ENCODE data around the gene DDX17. TPM values are rescaled to one million over a fixed set of nuclear protein-coding genes. Genes with fewer than 3 reads are reported as not detected.

DDX17 gene
- total RNA-seq, 1 experiment from 2014 or later: 529 TPM

- Histone ChIP-seq H3K14ac (ENCODE audit: insufficient read depth, low read length) (no peak overlapping the region), H3K79me2 (ENCODE audit: insufficient read depth, low read length) (no peaks in the 10 kb centered on the region), H3K23ac (ENCODE audit: insufficient read length, low read depth, low read length) (no peak overlapping the region), H4K5ac (ENCODE audit: insufficient read length, low read depth, low read length) (no peak overlapping the region), H3K56ac (ENCODE audit: insufficient read length, low read depth, low read length) (no peak overlapping the region), H4K8ac (replicated peaks; ENCODE audit: insufficient read length, low read depth, low read length) (no peak overlapping the region), H3K23me2 (ENCODE audit: insufficient read length, low read depth, low read length, poor library complexity, severe bottlenecking) (peaks cover 5% of the 10 kb centered on the region), H3K27me3 (ENCODE audit: insufficient read depth, low read length) (peaks cover 6% of the 10 kb centered on the region; the same call in 1 of the 2 replicates), H2BK12ac (ENCODE audit: insufficient read length, low read depth, low read length) (no peak overlapping the region), H3K79me1 (ENCODE audit: insufficient read depth, low read depth, low read length, poor library complexity, severe bottlenecking) (no peaks in the 10 kb centered on the region), H4K91ac (ENCODE audit: insufficient read length, low read depth, low read length) (no peak overlapping the region), H3T11ph (ENCODE audit: low read length) (no peak overlapping the region), H2BK5ac (ENCODE audit: insufficient read length, low read length) (no peak overlapping the region), H2AK5ac (ENCODE audit: insufficient read length, low read length) (no peak overlapping the region), H4K20me1 (ENCODE audit: control insufficient read depth, insufficient read depth, insufficient read length) (no peaks in the 10 kb centered on the region), H3K27ac (ENCODE audit: insufficient read length, low read depth, low read length) (no peak overlapping the region), H3K4ac (ENCODE audit: low read depth, low read length) (no peak overlapping the region), H3K18ac (ENCODE audit: insufficient read length, low read depth, low read length) (no peak overlapping the region), H2BK15ac (ENCODE audit: low read depth, low read length) (no peak overlapping the region), H2BK20ac (ENCODE audit: low read depth, low read length, poor library complexity, severe bottlenecking) (no peak overlapping the region), H2BK120ac (ENCODE audit: low read depth, low read length, poor library complexity, severe bottlenecking) (no peak overlapping the region), H2AFZ (ENCODE audit: low read length) (no peak overlapping the region), H3K4me2 (ENCODE audit: insufficient read depth, insufficient read length, low read length) (no peak overlapping the region), H3K9ac (ENCODE audit: extremely low read depth, insufficient read length, low read length) (no peak overlapping the region), H3K9me3 (ENCODE audit: control insufficient read depth, low read depth, low read length) (no peaks in the 10 kb centered on the region), H3K4me1 (ENCODE audit: insufficient read depth, low read length) (no peaks in the 10 kb centered on the region; the same call in 1 of the 2 replicates)
- Mint-ChIP-seq H3K27ac (no peak overlapping the region), H3K4me1 (peaks cover 33 to 36% of the 10 kb centered on the region in 2 experiments), H3K27me3 (ENCODE audit: low read depth) (peaks cover 90% of the 10 kb centered on the region), H3K4me3 (no peak overlapping the region), H3K9me3 (no peaks in the 10 kb centered on the region; a peak in 1 of 5 replicates), H3K36me3 (ENCODE audit: insufficient read depth in 1 of 3, low read depth in 3 of 3) (no peaks in the 10 kb centered on the region; a peak in 1 of 7 replicates)
- DNase-seq: no peak
- no CpG with 5 or more reads among the region's 8 CpGs for WGBS (ENCODE audit: extremely low coverage, insufficient read length, low lambda C conversion rate)
- TF ChIP-seq, protein P1, sequence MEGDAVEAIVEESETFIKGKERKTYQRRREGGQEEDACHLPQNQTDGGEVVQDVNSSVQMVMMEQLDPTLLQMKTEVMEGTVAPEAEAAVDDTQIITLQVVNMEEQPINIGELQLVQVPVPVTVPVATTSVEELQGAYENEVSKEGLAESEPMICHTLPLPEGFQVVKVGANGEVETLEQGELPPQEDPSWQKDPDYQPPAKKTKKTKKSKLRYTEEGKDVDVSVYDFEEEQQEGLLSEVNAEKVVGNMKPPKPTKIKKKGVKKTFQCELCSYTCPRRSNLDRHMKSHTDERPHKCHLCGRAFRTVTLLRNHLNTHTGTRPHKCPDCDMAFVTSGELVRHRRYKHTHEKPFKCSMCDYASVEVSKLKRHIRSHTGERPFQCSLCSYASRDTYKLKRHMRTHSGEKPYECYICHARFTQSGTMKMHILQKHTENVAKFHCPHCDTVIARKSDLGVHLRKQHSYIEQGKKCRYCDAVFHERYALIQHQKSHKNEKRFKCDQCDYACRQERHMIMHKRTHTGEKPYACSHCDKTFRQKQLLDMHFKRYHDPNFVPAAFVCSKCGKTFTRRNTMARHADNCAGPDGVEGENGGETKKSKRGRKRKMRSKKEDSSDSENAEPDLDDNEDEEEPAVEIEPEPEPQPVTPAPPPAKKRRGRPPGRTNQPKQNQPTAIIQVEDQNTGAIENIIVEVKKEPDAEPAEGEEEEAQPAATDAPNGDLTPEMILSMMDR (conservative IDR thresholded peaks at IDR 0.05): no peak
Measured at GRCh38 chr22:38460426-38460840, 45.7 kb downstream of the DDX17 start.
